Upper lobe of left lung (tissue), 4 donors: ENCODE measurements around the gene MPO.

Experiments
- EP300 ChIP-seq, 4 donors: sonication (generic); formaldehyde crosslinking; IDR thresholded peaks; one replicate each; pipeline ENCODE4 v1.5.1; 2017; ENCODE audit warnings: antibody characterized with exemption in 4 of 4, control low read depth in 2 of 4
- POLR2A ChIP-seq, 4 donors: fragments of 450-650 bp; IDR thresholded peaks; one replicate each; pipeline ENCODE4 v1.5.1; 2016 to 2017; ENCODE audit warnings: antibody characterized with exemption in 4 of 4, mild to moderate bottlenecking in 2 of 4
- TF ChIP-seq, protein P1 (sequence below), 6 experiments: fragments of 450-650 bp in 4 of 6; fragments of 200-600 bp in 2 of 6; sonication (generic) in 2 of 6; IDR thresholded peaks; one replicate each; pipeline ENCODE4 v1.5.1; 2016 to 2019; ENCODE audit warnings: antibody characterized with exemption in 6 of 6

GRCh38 chr17:58284613-58285421, 4.1 kb upstream of the MPO start:
- TF ChIP-seq EP300 (IDR thresholded peaks at IDR 0.05) = no peak
- TF ChIP-seq, protein P1, sequence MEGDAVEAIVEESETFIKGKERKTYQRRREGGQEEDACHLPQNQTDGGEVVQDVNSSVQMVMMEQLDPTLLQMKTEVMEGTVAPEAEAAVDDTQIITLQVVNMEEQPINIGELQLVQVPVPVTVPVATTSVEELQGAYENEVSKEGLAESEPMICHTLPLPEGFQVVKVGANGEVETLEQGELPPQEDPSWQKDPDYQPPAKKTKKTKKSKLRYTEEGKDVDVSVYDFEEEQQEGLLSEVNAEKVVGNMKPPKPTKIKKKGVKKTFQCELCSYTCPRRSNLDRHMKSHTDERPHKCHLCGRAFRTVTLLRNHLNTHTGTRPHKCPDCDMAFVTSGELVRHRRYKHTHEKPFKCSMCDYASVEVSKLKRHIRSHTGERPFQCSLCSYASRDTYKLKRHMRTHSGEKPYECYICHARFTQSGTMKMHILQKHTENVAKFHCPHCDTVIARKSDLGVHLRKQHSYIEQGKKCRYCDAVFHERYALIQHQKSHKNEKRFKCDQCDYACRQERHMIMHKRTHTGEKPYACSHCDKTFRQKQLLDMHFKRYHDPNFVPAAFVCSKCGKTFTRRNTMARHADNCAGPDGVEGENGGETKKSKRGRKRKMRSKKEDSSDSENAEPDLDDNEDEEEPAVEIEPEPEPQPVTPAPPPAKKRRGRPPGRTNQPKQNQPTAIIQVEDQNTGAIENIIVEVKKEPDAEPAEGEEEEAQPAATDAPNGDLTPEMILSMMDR (IDR thresholded peaks at IDR 0.05) = no peak
- no peak for TF ChIP-seq POLR2A (IDR thresholded peaks at IDR 0.05)
